Activated CD8-positive, alpha-beta memory T cell treated with anti-CD3 and anti-CD28 coated beads, Interleukin-2, amount 50 U/mL, for 4 hours (primary cell): Measurements from ENCODE around the gene PATL1.
"Not testable (repeated sequence)": the region's sequence is repeated elsewhere in the genome, so short reads cannot be mapped to it uniquely, and the experiment has no call there.

Experiments
- DNase-seq: peaks from one replicate; pipeline ENCODE4 v3.0.0-alpha.2; 2020

Gene PATL1

DNA sequence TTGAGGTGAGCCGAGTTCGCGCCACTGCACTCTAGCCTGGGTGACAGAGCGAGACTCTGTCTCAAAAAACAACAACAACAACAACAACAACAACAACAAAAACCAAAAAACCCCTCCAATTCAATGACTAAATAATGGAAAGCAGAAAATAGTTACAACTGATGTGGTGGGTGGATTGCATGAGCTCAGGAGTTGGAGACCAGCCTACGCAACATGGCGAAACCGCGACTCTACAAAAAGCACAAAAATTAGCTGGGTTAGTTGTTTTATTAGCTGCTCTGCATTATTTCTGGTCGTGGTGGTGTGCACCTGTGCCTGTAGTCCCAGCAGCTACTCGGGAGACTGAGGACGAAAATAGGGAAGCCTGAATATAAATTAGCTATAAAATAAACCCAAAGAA lies 2.6 kb upstream of the PATL1 start:
- no peak for DNase-seq

GRCh38 chr11:59669611-59670009 lies 773 bp upstream of the PATL1 start:
- no peak for DNase-seq

DNA sequence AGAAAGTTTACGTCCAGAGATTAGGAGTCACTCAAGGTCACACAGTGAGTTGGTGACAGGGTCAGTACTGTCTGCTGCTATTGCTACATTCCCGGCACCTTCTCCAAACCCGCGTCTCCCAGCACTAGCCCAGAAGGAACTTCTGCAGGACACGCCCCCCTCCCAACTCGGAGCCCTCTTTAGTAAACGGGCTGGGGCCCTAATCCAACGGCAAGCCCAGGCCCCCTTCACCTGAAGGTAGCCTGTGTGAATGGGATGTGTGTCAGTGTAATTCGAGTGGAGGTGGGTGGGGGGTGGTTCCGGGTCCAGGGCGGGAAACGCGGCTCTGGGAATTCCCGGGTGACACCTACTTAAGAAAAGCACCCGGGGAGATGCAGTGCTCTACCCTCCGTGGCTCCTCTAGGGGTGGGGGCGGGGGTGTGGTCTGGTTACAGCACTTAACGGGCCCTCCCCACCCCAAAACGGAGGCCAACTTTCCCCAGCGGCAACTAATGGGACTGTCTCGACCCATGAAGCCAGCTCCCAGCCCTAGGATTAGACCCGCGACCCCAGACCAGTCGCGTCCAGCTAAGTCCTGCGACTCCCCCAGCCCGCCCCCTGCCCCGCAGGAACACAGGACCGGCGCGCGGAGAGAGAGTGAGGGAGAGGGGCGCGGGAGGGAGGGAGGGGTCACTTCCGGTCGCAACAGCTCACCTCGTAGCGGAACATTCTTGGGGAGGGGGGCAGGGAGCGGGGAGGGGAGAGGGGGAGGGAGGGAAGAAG lies 468 bp downstream of the PATL1 start:
- DNase-seq, result peak; percentile 73

DNA sequence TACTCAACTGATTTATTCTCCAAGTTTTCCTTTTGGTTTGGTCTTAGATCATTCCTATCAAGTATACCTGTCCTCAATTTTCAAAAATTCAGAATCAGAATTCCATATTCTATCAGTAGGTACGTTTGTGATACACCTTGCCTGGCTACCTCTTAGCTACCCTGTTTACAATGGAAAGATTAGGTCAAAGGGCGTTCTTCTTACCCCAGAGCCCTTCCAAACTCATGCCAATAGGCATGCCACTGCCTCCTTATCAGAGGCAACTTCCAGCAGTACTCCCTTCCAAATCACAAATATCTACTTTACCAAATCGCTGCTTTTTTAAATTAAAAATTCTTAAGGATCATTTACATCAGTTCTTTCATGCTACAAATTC lies 1.0 kb downstream of the PATL1 start:
- no peak for DNase-seq

GRCh38 chr11:59666969-59667368 lies 1.9 kb downstream of the PATL1 start:
- DNase-seq, result no peak

GRCh38 chr11:59660621-59661020 lies 8.2 kb downstream of the PATL1 start:
- DNase-seq, result no peak

- no peak for DNase-seq
Measured at GRCh38 chr11:59659981-59660380, 8.9 kb downstream of the PATL1 start.

GRCh38 chr11:59658036-59658435 lies 10.8 kb downstream of the PATL1 start:
- DNase-seq, result no peak

- no peak for DNase-seq
Measured at GRCh38 chr11:59654893-59655292, 13.9 kb downstream of the PATL1 start.

DNA sequence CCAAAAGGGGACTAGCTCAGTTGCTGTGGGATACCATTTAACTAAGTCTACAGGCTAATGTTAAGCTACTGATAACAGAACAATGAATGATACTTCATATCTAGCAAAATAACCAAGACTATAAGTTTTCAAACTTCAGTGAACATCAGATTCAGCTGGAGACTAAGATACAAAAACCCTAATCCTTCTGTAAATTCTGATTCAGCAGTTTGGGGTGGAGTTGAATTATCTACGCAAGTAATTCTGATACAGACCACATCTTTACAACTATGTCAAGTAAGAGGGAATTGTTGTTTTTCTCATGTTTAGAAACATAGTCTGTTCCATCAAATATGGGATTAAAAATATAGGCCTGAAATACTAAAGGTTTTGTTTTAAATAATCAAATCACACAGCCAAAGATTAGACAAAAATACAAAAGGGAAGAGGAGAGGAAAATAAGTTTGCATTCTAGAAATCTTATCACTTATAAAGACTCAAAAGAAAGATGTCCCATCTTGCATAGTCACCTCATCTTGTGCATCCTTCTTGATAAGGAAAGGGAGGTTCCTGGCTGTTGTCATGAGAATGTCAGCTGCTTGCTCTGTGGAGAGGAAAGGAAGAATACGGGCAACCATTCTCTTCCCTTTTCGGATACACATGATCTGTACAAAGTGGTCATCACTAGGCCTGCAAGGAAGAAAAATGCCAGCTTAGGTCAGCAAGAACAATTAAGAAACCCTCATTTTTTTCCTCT lies 21.4 kb downstream of the PATL1 start:
- no peak for DNase-seq

GRCh38 chr11:59644528-59644927 lies 24.3 kb downstream of the PATL1 start:
- no peak for DNase-seq

GRCh38 chr11:59643390-59643789 lies 25.4 kb downstream of the PATL1 start:
- DNase-seq, result no peak

GRCh38 chr11:59641156-59641555 lies 27.7 kb downstream of the PATL1 start:
- DNase-seq, result no peak

DNA sequence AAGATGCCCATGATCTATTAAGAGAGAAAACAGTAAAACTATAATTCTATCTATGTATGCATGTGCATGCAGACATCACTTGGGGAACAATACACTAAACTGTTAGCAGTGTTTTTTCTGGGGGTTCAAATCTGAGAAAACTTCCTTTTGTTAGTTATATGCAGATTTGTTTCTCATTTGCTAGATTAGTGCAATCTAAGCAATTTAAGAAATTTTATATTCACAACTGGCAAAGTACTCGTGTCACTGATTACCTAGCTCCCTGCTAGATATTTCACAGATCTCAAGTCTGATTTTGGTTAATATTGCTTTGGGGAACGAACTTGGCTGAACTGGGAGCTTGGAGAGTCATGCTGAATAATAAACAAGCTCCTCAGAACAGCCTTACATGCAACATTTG lies 38.3 kb downstream of the PATL1 start:
- DNase-seq, result no peak

DNA sequence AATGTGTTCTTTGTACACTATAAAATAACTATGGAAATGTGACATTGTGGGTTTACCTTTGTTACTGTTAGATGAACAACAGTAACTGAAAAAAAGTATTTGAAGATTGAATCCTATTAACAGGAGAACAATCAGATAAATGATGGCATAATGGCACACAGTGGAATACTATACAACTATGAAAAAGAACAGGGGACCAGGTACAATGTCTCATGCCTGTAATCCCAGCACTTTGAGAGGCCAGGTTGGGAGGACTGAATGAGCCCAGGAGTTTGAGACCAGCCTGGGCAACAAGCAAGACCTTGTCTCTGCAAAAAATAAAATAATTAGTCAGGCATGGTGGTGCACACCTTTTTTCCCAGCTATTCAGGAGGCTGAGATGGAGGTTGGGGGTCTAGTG lies 38.8 kb downstream of the PATL1 start:
- no peak for DNase-seq

DNA sequence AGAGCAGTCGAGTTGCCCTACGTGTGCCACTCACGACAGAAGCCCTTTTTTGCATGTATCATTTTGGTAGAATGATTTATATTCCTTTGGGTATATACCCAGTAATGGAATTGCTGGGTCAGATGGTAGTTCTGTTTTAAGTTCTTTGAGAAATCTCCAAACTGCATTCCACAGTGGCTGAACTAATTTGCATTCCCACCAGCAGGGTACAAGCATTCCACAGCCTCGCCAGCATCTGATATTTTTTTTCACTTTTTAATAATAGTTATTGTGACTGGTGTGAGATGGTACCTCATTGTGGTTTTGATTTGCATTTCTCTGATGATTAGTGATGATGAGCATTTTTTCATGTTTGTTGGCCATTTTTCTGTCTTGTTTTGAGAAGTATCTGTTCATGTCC lies 41.9 kb downstream of the PATL1 start:
- not testable (repeated sequence) for DNase-seq

GRCh38 chr11:59625703-59626102 lies 43.1 kb downstream of the PATL1 start:
- no peak for DNase-seq

DNA sequence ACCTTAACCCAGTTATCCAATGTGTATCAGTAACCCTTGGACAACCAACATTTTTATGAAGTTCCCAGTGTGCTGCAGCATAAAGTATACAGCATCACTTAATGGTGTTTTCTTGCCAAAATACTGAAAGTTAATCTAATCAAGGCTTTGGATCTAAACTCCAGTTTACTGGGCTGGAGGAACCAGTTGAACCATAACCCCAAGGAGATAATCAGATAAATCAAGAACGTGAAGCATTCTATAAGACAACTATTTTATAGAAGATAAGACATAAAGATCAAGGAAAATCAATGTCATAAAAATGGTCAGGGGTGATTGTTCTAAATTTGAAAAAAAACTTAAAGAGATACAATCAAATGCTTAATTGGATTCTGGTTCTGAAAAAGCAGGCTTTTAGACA lies 51.0 kb downstream of the PATL1 start:
- no peak for DNase-seq

- no peak for DNase-seq
Measured at GRCh38 chr11:59616396-59616982, 52.3 kb downstream of the PATL1 start.

GRCh38 chr11:59615637-59616395 lies 53.0 kb downstream of the PATL1 start, which contains the start of gene OSBP:
OSBP (minus strand) TSS chr11:59615774; CDS start chr11:59615664, 110 bp downstream.
- DNase-seq, result peak; percentile 96

DNA sequence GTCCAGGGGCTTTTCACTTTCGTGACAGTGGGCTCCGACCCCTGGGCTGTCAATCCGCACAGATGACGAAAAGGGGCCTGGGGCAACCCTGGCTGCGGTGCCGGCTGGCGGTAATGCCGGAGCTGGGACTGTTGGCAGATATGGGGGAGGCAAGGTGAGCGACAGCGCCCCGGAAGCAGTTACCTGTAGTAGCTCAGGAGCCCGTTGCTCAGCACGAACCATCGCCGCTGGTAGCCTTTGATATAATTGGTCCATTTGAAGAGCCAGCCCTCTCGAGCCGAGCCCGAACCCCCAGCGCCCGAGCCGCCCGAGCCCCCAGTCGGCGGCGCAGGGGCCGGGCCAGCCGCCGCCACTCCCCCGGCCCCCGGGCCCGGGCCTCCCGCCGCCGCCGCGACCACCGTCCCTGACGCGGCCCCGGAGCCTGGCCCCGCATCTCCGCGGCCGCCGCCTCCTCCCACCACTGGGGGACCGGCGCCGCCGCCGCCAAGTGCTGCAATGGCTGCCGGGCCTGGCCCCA lies 53.7 kb downstream of the PATL1 start:
- DNase-seq, result peak; percentile 62

GRCh38 chr11:59614277-59615119 lies 54.3 kb downstream of the PATL1 start:
- no peak for DNase-seq
